ENCODE measurements around the gene CYFIP1. TPM values are rescaled to one million over a fixed set of nuclear protein-coding genes. Genes with fewer than 3 reads are reported as not detected.

The CYFIP1 gene
- total RNA-seq, 1 donor from 2014 or later, result 46.0 TPM

GRCh38 chr15:22918596-22919140 is 61.5 kb downstream of the CYFIP1 start:
- no peak for ATAC-seq
- no peak for DNase-seq (ENCODE audit: low spot score)

- DNase-seq (ENCODE audit: low spot score) (no peak), ATAC-seq (no peak)
Measured at GRCh38 chr15:22918056-22918455, 62.1 kb downstream of the CYFIP1 start.

DNA sequence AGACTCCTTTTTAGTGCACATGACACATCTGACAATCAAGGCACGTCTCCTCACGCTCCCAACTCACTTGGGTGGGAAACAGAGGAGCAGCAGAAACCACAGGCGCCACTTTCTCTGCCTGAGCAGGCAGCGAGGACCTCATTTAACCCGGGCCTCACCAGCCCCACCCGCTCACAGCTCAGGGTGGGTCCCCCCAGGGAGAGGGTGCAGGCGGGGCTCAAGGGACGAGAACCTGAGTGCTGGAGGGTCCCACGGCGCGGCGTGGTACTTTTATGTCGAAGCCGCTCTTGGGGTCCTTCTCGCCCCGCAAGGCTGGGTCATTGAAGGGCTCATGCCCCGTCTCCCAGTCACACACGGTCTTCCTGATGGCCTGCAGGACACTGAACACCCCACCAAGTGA is 62.6 kb downstream of the CYFIP1 start:
- DNase-seq (ENCODE audit: low spot score) (no peak), ATAC-seq (no peak)

GRCh38 chr15:22916606-22917350 is 63.4 kb downstream of the CYFIP1 start:
- DNase-seq (ENCODE audit: low spot score), result no peak
- ATAC-seq, result no peak

GRCh38 chr15:22915866-22916515 is 64.2 kb downstream of the CYFIP1 start:
- ATAC-seq, result no peak
- no peak for DNase-seq (ENCODE audit: low spot score)

GRCh38 chr15:22913646-22914380 is 66.4 kb downstream of the CYFIP1 start:
- DNase-seq (ENCODE audit: low spot score), result no peak

DNA sequence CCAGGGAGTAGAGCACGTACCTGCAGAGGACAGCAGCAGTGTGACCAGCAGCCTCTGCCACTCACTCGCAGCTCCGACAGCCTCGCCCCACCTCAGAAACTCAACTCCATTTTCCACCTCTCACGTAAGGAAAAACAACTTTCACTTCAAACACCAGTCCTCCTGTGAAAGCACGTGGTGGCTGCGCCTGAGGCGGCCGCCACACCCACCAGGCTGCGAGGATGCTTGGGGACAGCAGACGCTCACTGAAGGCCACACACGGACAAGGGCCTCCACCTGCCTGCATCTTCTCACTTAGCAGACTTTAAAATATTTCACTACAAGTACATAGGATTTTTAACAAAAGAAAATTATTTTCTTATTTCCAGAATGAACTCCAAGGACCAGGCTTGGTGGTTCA is 67.9 kb downstream of the CYFIP1 start:
- DNase-seq (ENCODE audit: low spot score) (no peak), ATAC-seq (no peak)

More at GRCh38 chr15:22913646-22914380, 66.4 kb downstream of the CYFIP1 start:
- peak; percentile 78 for ATAC-seq

- DNase-seq (ENCODE audit: low spot score) (no peak), ATAC-seq (no peak)
Measured at GRCh38 chr15:22911306-22911705, 68.9 kb downstream of the CYFIP1 start.

- no peak for DNase-seq (ENCODE audit: low spot score)
- ATAC-seq, result no peak
Measured at GRCh38 chr15:22908830-22909229, 71.3 kb downstream of the CYFIP1 start.

DNA sequence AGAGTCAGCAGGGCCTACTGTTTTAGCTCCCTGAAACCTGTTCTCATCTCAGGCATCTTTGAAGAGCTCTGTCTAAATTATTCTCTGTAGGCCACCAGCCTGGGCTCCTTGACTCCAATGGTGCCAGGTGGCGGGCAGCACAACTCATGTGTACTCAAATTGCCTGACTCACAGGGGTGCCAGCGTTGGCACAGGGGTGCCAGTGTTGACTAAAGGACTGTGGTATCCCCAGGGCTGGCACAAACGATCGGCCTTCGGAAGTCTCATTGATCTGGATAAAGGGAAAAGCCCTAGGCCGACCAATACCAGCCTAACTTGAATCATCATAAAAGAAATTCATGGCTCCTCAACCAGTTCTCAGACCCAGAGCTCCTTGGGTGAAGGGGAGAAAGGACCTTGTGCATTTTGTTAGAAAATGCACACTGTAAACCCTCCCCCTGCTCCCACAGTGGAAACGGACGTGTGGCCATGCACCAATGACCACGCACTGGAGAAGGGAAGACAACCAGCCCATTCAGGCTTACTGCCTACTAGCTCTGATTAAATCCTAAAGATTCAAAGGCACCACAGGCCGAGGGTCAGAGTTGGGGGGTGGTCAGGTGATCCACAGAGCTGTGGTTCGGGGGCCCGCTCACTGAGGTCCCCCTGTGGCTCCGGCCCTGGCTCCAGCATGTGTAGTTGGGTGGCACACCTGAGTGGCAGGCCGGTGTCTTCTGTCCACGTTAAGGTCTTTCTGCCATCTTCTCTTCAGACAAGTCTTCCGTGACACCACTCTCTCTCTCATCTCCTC is 72.8 kb downstream of the CYFIP1 start:
- DNase-seq (ENCODE audit: low spot score), result no peak
- no peak for ATAC-seq

- DNase-seq (ENCODE audit: low spot score) (no peak), ATAC-seq (no peak)
Measured at GRCh38 chr15:22904736-22905135, 75.4 kb downstream of the CYFIP1 start.

- no peak for DNase-seq (ENCODE audit: low spot score)
Measured at GRCh38 chr15:22903961-22904534, 76.1 kb downstream of the CYFIP1 start.

GRCh38 chr15:22903427-22903826 is 76.7 kb downstream of the CYFIP1 start:
- ATAC-seq (no peak), DNase-seq (ENCODE audit: low spot score) (no peak)

More at GRCh38 chr15:22903961-22904534, 76.1 kb downstream of the CYFIP1 start:
- peak; percentile 11 for ATAC-seq

GRCh38 chr15:22902981-22903380 is 77.2 kb downstream of the CYFIP1 start:
- no peak for ATAC-seq

GRCh38 chr15:22902578-22902977 is 77.6 kb downstream of the CYFIP1 start:
- no peak for DNase-seq (ENCODE audit: low spot score)
- peak; percentile 46 for ATAC-seq

More at GRCh38 chr15:22902981-22903380, 77.2 kb downstream of the CYFIP1 start:
- no peak for DNase-seq (ENCODE audit: low spot score)

GRCh38 chr15:22902046-22902445 is 78.1 kb downstream of the CYFIP1 start:
- ATAC-seq, result no peak
- DNase-seq (ENCODE audit: low spot score), result no peak

DNA sequence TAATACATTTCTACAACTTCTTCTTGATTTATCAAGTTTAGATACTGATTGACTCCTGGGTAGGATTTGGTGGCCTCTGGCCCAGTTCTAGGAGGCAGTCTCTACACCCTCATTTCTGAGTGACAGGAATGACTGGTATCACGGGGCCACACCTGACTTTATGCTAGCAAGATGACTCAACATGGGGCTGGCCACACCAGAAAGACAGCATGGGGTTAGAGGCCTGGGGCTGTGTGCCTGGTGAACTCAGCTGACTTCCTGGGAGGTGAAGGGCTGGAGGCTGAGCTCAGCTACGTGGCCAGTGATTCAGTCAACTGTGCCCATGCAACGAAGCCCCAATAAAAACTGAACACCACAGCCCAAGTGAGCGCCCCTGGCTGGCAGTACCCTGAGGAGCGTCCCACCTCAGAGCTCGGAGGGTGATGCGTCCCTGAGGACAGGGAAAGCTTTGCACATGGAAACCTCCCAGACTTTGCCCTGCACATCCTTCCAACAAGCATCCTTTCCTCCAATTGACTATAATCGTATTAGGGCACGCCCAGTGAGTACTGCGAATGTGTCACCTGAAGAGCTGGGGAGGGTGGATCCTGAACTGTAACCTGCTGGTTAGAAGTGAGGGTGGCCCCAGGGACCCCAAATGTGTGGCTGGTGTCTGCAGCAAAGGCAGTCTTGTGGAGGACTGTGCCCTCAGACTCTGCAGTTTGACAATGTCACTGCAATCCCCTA is 84.5 kb downstream of the CYFIP1 start:
- ATAC-seq, result no peak
- DNase-seq (ENCODE audit: low spot score), result no peak

GRCh38 chr15:22893881-22894280 is 86.3 kb downstream of the CYFIP1 start:
- no peak for DNase-seq (ENCODE audit: low spot score)
- ATAC-seq, result no peak

DNA sequence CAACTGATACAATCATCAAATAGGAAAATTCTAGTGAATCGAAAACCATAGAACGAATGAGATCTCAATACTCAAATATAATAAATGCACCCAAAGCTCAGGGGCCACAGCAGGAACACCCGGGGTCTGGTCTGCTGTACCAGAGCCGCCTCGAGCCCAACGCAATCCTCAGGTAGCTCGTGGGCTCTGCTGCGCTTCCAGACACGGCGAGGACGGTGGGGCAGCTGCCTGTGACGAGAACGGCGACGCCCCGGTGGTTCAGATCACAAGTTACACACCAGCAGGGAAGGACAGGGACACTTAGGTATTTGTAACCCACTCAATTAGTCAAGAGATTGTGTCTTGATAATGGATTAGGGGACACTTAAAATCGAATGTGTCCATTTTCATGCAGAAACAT is 87.1 kb downstream of the CYFIP1 start:
- DNase-seq (ENCODE audit: low spot score) (no peak), ATAC-seq (no peak)

- DNase-seq (ENCODE audit: low spot score) (no peak), ATAC-seq (no peak)
Measured at GRCh38 chr15:22892333-22892732, 87.8 kb downstream of the CYFIP1 start.
